ENCODE results near the gene CCDC177.

CCDC177 gene

DNA sequence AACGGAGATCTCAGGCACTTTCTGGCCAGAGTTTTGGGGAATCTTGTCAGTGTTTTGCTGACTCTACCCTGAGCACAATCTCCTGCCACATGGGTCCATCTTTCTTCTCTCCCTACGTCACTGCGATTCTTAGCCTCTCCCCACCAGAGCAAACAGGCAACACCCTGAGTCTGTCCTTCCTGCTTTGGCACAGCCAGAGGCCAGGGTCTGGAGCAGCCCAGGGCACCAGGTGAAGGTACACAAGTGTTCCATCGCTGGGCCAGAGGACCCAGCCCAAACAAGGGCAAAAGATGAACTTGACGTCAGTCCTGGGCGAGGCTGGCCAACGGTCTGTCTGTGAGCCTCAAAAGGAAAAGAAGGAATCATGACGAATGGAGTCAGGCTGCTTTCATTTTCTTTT lies 12.7 kb upstream of the CCDC177 start:
- POLR2A ChIA-PET = no interaction called here
- no peaks in the 10 kb centered on the region for H3K36me3 ChIP-seq (ENCODE audit: control insufficient read depth in 4 of 4, insufficient read depth in 4 of 4, low read length in 3 of 4)
- CTCF ChIA-PET = interaction anchor here (0.6 to 4.1 kb wide), 4 partner anchors 14 to 140 kb away, joined by 3 to 25 read pairs (median 4); partner anchors contain the start of gene CCDC177
- WGBS (ENCODE audit: insufficient coverage) = 64% methylated on average over 6 of the region's 8 CpGs
- H3K27me3 ChIP-seq (replicated peaks in 2 of 5; ENCODE audit: control insufficient read depth in 4 of 5, insufficient read depth in 5 of 5, low read length in 4 of 5) = no peaks in the 10 kb centered on the region
- H3K9me3 ChIP-seq (ENCODE audit: control extremely low read depth in 1 of 5, control insufficient read depth in 4 of 5, insufficient read depth in 2 of 5, low read depth in 1 of 5, low read length in 4 of 5) = no peaks in the 10 kb centered on the region
- H3K4me1 ChIP-seq (ENCODE audit: control extremely low read depth in 1 of 4, control insufficient read depth in 4 of 4, insufficient read depth in 4 of 4, low read length in 3 of 4) = peaks cover 0 to 6% (median 0%) of the 10 kb centered on the region in 4 experiments
- no peak overlapping the region for H3K27ac ChIP-seq (ENCODE audit: insufficient read depth in 1 of 2, low read depth in 1 of 2, low read length in 2 of 2, poor library complexity in 1 of 2, severe bottlenecking in 2 of 2)
- DNase-seq = no peak
- no peak overlapping the region for H3K4me3 ChIP-seq (ENCODE audit: control insufficient read depth in 1 of 7, extremely low read depth in 1 of 7, insufficient read depth in 4 of 7, low read depth in 2 of 7, low read length in 6 of 7)

GRCh38 chr14:69586404-69586803 lies 11.7 kb upstream of the CCDC177 start:
- ChIA-PET CTCF (interaction anchor here (0.7 to 4.1 kb wide), 10 partner anchors 10 to 144 kb away, joined by 3 to 25 read pairs (median 4); partner anchors contain the start of gene CCDC177), POLR2A (no interaction called here)
- no CpG with 5 or more reads among the region's 4 CpGs for WGBS (ENCODE audit: insufficient coverage)
- peaks cover 0 to 6% (median 0%) of the 10 kb centered on the region in 4 experiments for H3K4me1 ChIP-seq (ENCODE audit: control extremely low read depth in 1 of 4, control insufficient read depth in 4 of 4, insufficient read depth in 4 of 4, low read length in 3 of 4)
- no peak overlapping the region for H3K27ac ChIP-seq (ENCODE audit: insufficient read depth in 1 of 2, low read depth in 1 of 2, low read length in 2 of 2, poor library complexity in 1 of 2, severe bottlenecking in 2 of 2)
- H3K36me3 ChIP-seq (ENCODE audit: control insufficient read depth in 4 of 4, insufficient read depth in 4 of 4, low read length in 3 of 4) = no peaks in the 10 kb centered on the region
- DNase-seq = no peak
- no peaks in the 10 kb centered on the region for H3K9me3 ChIP-seq (ENCODE audit: control extremely low read depth in 1 of 5, control insufficient read depth in 4 of 5, insufficient read depth in 2 of 5, low read depth in 1 of 5, low read length in 4 of 5)
- no peak overlapping the region for H3K4me3 ChIP-seq (ENCODE audit: control insufficient read depth in 1 of 7, extremely low read depth in 1 of 7, insufficient read depth in 4 of 7, low read depth in 2 of 7, low read length in 6 of 7)
- H3K27me3 ChIP-seq (replicated peaks in 2 of 5; ENCODE audit: control insufficient read depth in 4 of 5, insufficient read depth in 5 of 5, low read length in 4 of 5) = peaks cover 0 to 3% (median 0%) of the 10 kb centered on the region in 5 experiments

DNA sequence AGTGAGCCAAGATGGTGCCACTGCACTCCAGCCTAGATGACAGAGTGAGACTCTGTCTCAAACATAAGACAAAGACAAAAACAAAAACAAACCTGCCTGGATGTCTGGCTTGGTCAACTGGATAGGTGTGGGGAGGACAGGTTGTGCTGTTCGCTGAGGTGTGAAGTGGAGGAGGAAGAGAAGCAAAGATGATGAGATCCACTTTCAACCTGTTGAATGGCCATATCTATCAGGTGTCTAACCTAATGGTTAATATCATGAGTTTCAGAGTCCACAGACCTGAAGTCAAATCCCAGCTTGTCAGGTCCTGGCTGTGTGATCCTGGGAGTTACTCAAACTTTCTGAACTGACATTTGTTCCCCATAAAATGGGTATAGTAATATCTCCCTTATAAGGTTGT lies 9.7 kb upstream of the CCDC177 start:
- DNase-seq = no peak
- 100% methylated on average over 1 of the region's 1 CpG for WGBS (ENCODE audit: insufficient coverage)
- peaks cover 0 to 5% (median 0%) of the 10 kb centered on the region in 5 experiments for H3K27me3 ChIP-seq (replicated peaks in 2 of 5; ENCODE audit: control insufficient read depth in 4 of 5, insufficient read depth in 5 of 5, low read length in 4 of 5)
- POLR2A ChIA-PET = interaction anchor here (0.6 kb wide), 2 partner anchors 145 to 194 kb away, joined by 4 read pairs; no protein-coding TSS in a partner anchor
- no peak overlapping the region for H3K27ac ChIP-seq (ENCODE audit: insufficient read depth in 1 of 2, low read depth in 1 of 2, low read length in 2 of 2, poor library complexity in 1 of 2, severe bottlenecking in 2 of 2)
- H3K9me3 ChIP-seq (ENCODE audit: control extremely low read depth in 1 of 5, control insufficient read depth in 4 of 5, insufficient read depth in 2 of 5, low read depth in 1 of 5, low read length in 4 of 5) = no peaks in the 10 kb centered on the region
- CTCF ChIA-PET = interaction anchor here (0.6 to 4.1 kb wide), 19 partner anchors 10 to 444 kb away, joined by 3 to 25 read pairs (median 4); partner anchors contain the start of gene CCDC177
- no peaks in the 10 kb centered on the region for H3K36me3 ChIP-seq (ENCODE audit: control insufficient read depth in 4 of 4, insufficient read depth in 4 of 4, low read length in 3 of 4)
- no peak overlapping the region for H3K4me3 ChIP-seq (ENCODE audit: control insufficient read depth in 1 of 7, extremely low read depth in 1 of 7, insufficient read depth in 4 of 7, low read depth in 2 of 7, low read length in 6 of 7)
- peaks cover 0 to 6% (median 0%) of the 10 kb centered on the region in 4 experiments for H3K4me1 ChIP-seq (ENCODE audit: control extremely low read depth in 1 of 4, control insufficient read depth in 4 of 4, insufficient read depth in 4 of 4, low read length in 3 of 4)

GRCh38 chr14:69582829-69583228 lies 8.2 kb upstream of the CCDC177 start:
- H3K27ac ChIP-seq (ENCODE audit: insufficient read depth in 1 of 2, low read depth in 1 of 2, low read length in 2 of 2, poor library complexity in 1 of 2, severe bottlenecking in 2 of 2) = no peak overlapping the region
- no peak for DNase-seq
- H3K9me3 ChIP-seq (ENCODE audit: control extremely low read depth in 1 of 5, control insufficient read depth in 4 of 5, insufficient read depth in 2 of 5, low read depth in 1 of 5, low read length in 4 of 5) = no peaks in the 10 kb centered on the region
- ChIA-PET POLR2A (no interaction called here), CTCF (interaction anchor here (0.7 to 2.1 kb wide), 5 partner anchors 11 to 194 kb away, joined by 3 to 7 read pairs (median 4); no protein-coding TSS in a partner anchor)
- WGBS (ENCODE audit: insufficient coverage) = 100% methylated on average over 4 of the region's 4 CpGs
- H3K4me3 ChIP-seq (ENCODE audit: control insufficient read depth in 1 of 7, extremely low read depth in 1 of 7, insufficient read depth in 4 of 7, low read depth in 2 of 7, low read length in 6 of 7) = no peak overlapping the region
- H3K4me1 ChIP-seq (ENCODE audit: control extremely low read depth in 1 of 4, control insufficient read depth in 4 of 4, insufficient read depth in 4 of 4, low read length in 3 of 4) = peaks cover 0 to 6% (median 0%) of the 10 kb centered on the region in 4 experiments
- H3K27me3 ChIP-seq (replicated peaks in 2 of 5; ENCODE audit: control insufficient read depth in 4 of 5, insufficient read depth in 5 of 5, low read length in 4 of 5) = peaks cover 0 to 10% (median 0%) of the 10 kb centered on the region in 5 experiments
- no peaks in the 10 kb centered on the region for H3K36me3 ChIP-seq (ENCODE audit: control insufficient read depth in 4 of 4, insufficient read depth in 4 of 4, low read length in 3 of 4)

- CTCF ChIA-PET = interaction anchor here (0.7 to 2.1 kb wide), 3 partner anchors 11 to 195 kb away, joined by 3 to 7 read pairs (median 4); no protein-coding TSS in a partner anchor
- POLR2A ChIA-PET = no interaction called here
- WGBS (ENCODE audit: insufficient coverage) = 100% methylated on average over 1 of the region's 1 CpG
- Histone ChIP-seq H3K36me3 (ENCODE audit: control insufficient read depth in 4 of 4, insufficient read depth in 4 of 4, low read length in 3 of 4) (no peaks in the 10 kb centered on the region), H3K27ac (ENCODE audit: insufficient read depth in 1 of 2, low read depth in 1 of 2, low read length in 2 of 2, poor library complexity in 1 of 2, severe bottlenecking in 2 of 2) (no peak overlapping the region), H3K27me3 (replicated peaks in 2 of 5; ENCODE audit: control insufficient read depth in 4 of 5, insufficient read depth in 5 of 5, low read length in 4 of 5) (peaks cover 0 to 10% (median under 1%) of the 10 kb centered on the region in 5 experiments), H3K4me3 (ENCODE audit: control insufficient read depth in 1 of 7, extremely low read depth in 1 of 7, insufficient read depth in 4 of 7, low read depth in 2 of 7, low read length in 6 of 7) (no peak overlapping the region), H3K4me1 (ENCODE audit: control extremely low read depth in 1 of 4, control insufficient read depth in 4 of 4, insufficient read depth in 4 of 4, low read length in 3 of 4) (peaks cover 0 to 6% (median 0%) of the 10 kb centered on the region in 4 experiments), H3K9me3 (ENCODE audit: control extremely low read depth in 1 of 5, control insufficient read depth in 4 of 5, insufficient read depth in 2 of 5, low read depth in 1 of 5, low read length in 4 of 5) (no peaks in the 10 kb centered on the region)
- DNase-seq = no peak
Observed at GRCh38 chr14:69582212-69582611, 7.5 kb upstream of the CCDC177 start.

GRCh38 chr14:69581316-69581935 lies 6.8 kb upstream of the CCDC177 start:
- WGBS (ENCODE audit: insufficient coverage) = 97% methylated on average over 6 of the region's 7 CpGs
- POLR2A ChIA-PET = interaction anchor here (0.6 kb wide), 1 partner anchor 85 kb away, joined by 4 read pairs; no protein-coding TSS in a partner anchor
- DNase-seq = no peak

More at GRCh38 chr14:69581316-69581935, 6.8 kb upstream of the CCDC177 start:
- CTCF ChIA-PET = interaction anchor here (1.1 to 2.2 kb wide), 2 partner anchors 146 to 227 kb away, joined by 3 to 14 read pairs; no protein-coding TSS in a partner anchor
- no peaks in the 10 kb centered on the region for H3K36me3 ChIP-seq (ENCODE audit: control insufficient read depth in 4 of 4, insufficient read depth in 4 of 4, low read length in 3 of 4)
- no peak overlapping the region for H3K4me3 ChIP-seq (ENCODE audit: control insufficient read depth in 1 of 7, extremely low read depth in 1 of 7, insufficient read depth in 4 of 7, low read depth in 2 of 7, low read length in 6 of 7)
- H3K9me3 ChIP-seq (ENCODE audit: control extremely low read depth in 1 of 5, control insufficient read depth in 4 of 5, insufficient read depth in 2 of 5, low read depth in 1 of 5, low read length in 4 of 5) = peaks cover 0 to 3% (median 0%) of the 10 kb centered on the region in 5 experiments
- H3K27me3 ChIP-seq (replicated peaks in 2 of 5; ENCODE audit: control insufficient read depth in 4 of 5, insufficient read depth in 5 of 5, low read length in 4 of 5) = peaks cover 0 to 13% (median 8%) of the 10 kb centered on the region in 5 experiments
- no peak overlapping the region for H3K27ac ChIP-seq (ENCODE audit: insufficient read depth in 1 of 2, low read depth in 1 of 2, low read length in 2 of 2, poor library complexity in 1 of 2, severe bottlenecking in 2 of 2)
- H3K4me1 ChIP-seq (ENCODE audit: control extremely low read depth in 1 of 4, control insufficient read depth in 4 of 4, insufficient read depth in 4 of 4, low read length in 3 of 4) = peaks cover 0 to 3% (median 0%) of the 10 kb centered on the region in 4 experiments
